NT2/D1 (cell line): ENCODE results near the gene RPE65.

Experiments used
- SUZ12 ChIP-seq: IDR thresholded peaks from 2 replicates; pipeline ENCODE4 v1.6.1; 2011; ENCODE audit not compliant: insufficient read length, insufficient read depth; ENCODE audit errors: extremely low read depth
- YY1 ChIP-seq: IDR thresholded peaks from 2 replicates; pipeline ENCODE4 v1.6.1; 2011; ENCODE audit not compliant: insufficient read length, insufficient read depth

DNA sequence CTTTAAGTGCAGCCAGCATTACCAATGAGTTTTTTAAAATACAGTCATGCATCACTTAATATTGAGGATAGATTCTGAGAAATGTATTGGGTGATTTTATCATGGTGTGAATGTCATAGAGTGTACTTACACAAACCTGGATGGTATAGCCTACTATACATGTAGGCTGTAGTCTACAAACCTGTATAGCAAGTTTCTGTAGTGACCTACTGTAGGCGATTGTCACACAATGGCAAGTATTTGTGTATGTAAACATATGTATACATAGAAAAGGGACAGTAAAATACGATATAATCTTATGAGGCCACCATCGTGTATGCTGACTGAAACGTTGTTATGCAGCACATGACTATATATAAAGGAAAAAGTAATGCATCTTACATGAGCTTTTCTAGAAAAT lies 48.2 kb downstream of the RPE65 start:
- TF ChIP-seq YY1 (no peak), SUZ12 (no peak)
